ENCODE data around the gene MAP2K3.
"Not testable (repeated sequence)": the region's sequence is repeated elsewhere in the genome, so short reads cannot be mapped to it uniquely, and the experiment has no call there.

The MAP2K3 gene

GRCh38 chr17:21337981-21338625 is 53.6 kb downstream of the MAP2K3 start:
- not testable (repeated sequence) for DNase-seq

- DNase-seq = no peak
Measured at GRCh38 chr17:21339011-21339410, 54.5 kb downstream of the MAP2K3 start.

GRCh38 chr17:21339571-21339970 is 55.1 kb downstream of the MAP2K3 start:
- DNase-seq = not testable (repeated sequence)

GRCh38 chr17:21340407-21340806 is 55.9 kb downstream of the MAP2K3 start:
- DNase-seq = not testable (repeated sequence)

GRCh38 chr17:21341279-21341678 is 56.8 kb downstream of the MAP2K3 start:
- DNase-seq = not testable (repeated sequence)

GRCh38 chr17:21341925-21342540 is 57.5 kb downstream of the MAP2K3 start:
- DNase-seq = not testable (repeated sequence)

GRCh38 chr17:21343061-21343949 is 58.8 kb downstream of the MAP2K3 start:
- DNase-seq = not testable (repeated sequence)

GRCh38 chr17:21344801-21345200 is 60.3 kb downstream of the MAP2K3 start:
- DNase-seq = not testable (repeated sequence)

- no peak for DNase-seq
Measured at GRCh38 chr17:21345236-21345635, 60.7 kb downstream of the MAP2K3 start.

GRCh38 chr17:21346107-21346506 is 61.6 kb downstream of the MAP2K3 start:
- not testable (repeated sequence) for DNase-seq

- DNase-seq = not testable (repeated sequence)
Measured at GRCh38 chr17:21346651-21347250, 62.2 kb downstream of the MAP2K3 start.

- not testable (repeated sequence) for DNase-seq
Measured at GRCh38 chr17:21347660-21348059, 63.1 kb downstream of the MAP2K3 start.

- not testable (repeated sequence) for DNase-seq
Measured at GRCh38 chr17:21348081-21348925, 63.8 kb downstream of the MAP2K3 start.

GRCh38 chr17:21348926-21349261 is 64.4 kb downstream of the MAP2K3 start:
- DNase-seq = not testable (repeated sequence)

- DNase-seq = not testable (repeated sequence)
Measured at GRCh38 chr17:21349358-21350050, 65.0 kb downstream of the MAP2K3 start.

- not testable (repeated sequence) for DNase-seq
Measured at GRCh38 chr17:21350495-21350894, 66.0 kb downstream of the MAP2K3 start.

GRCh38 chr17:21351366-21352065 is 67.0 kb downstream of the MAP2K3 start:
- DNase-seq = no peak

- no peak for DNase-seq
Measured at GRCh38 chr17:21352221-21352980, 67.9 kb downstream of the MAP2K3 start.

- DNase-seq = no peak
Measured at GRCh38 chr17:21352981-21353265, 68.4 kb downstream of the MAP2K3 start.

GRCh38 chr17:21353326-21354010 is 69.0 kb downstream of the MAP2K3 start:
- DNase-seq = no peak
